H1 (cell line): ENCODE data around the gene DGKD. TPM values are rescaled to one million over a fixed set of nuclear protein-coding genes. Genes with fewer than 3 reads are reported as not detected.

Experiments used
- CTCF ChIA-PET: fragments of 300-600 bp; sonication (Branson Sonifier 250); formaldehyde crosslinking; loops from one replicate; lab custom pipeline; 2021; ENCODE audit not compliant: partially characterized antibody; lab: Charles Lee
- POLR2A ChIA-PET: fragments of 300-600 bp; sonication (Branson Sonifier 250); formaldehyde crosslinking; loops from one replicate; lab custom pipeline; 2021; ENCODE audit warnings: inconsistent platforms; ENCODE audit not compliant: partially characterized antibody; lab: Charles Lee
- DNase-seq, 2 experiments: peaks; one replicate each; pipeline versions ENCODE4 v3.0.0 to v3.0.0-alpha.2; 2010 to 2022; ENCODE audit warnings: low spot score in 2 of 2, low read depth in 1 of 2, mixed read lengths in 1 of 2
- FAIRE-seq: peaks from 2 replicates; lab custom pipeline; 2011; peaks lifted over from hg19 to GRCh38; lab: Jason Lieb, UNC
- H2AFZ ChIP-seq: 2 replicates; pipeline ENCODE4 v1.8.1; 2012; ENCODE audit warnings: low read length, inconsistent platforms
- H2AK5ac ChIP-seq: 2 replicates; pipeline ENCODE4 v1.6.1; 2013; ENCODE audit warnings: low read depth, low read length
- H2BK120ac ChIP-seq: replicated peaks from 2 replicates; pipeline ENCODE3; 2013; ENCODE audit warnings: low read depth, low read length, inconsistent platforms
- H2BK12ac ChIP-seq: 2 replicates; pipeline ENCODE4 v1.6.1; 2013; ENCODE audit warnings: low read depth, low read length
- H2BK15ac ChIP-seq: 2 replicates; pipeline ENCODE4 v1.6.1; 2013; ENCODE audit warnings: low read length
- H2BK20ac ChIP-seq: 2 replicates; pipeline ENCODE4 v1.6.1; 2013; ENCODE audit warnings: low read length
- H2BK5ac ChIP-seq: 2 replicates; pipeline ENCODE4 v1.6.1; 2013; ENCODE audit warnings: low read depth, low read length
- H3K14ac ChIP-seq: 2 replicates; pipeline ENCODE4 v1.6.1; 2013; ENCODE audit warnings: inconsistent platforms; ENCODE audit not compliant: insufficient read length
- H3K18ac ChIP-seq: 2 replicates; pipeline ENCODE4 v1.6.1; 2013; ENCODE audit warnings: low read length; ENCODE audit errors: extremely low read depth
- H3K23ac ChIP-seq: 2 replicates; pipeline ENCODE4 v1.6.1; 2013; ENCODE audit warnings: inconsistent platforms; ENCODE audit not compliant: insufficient read length
- H3K23me2 ChIP-seq: 2 replicates; pipeline ENCODE4 v1.6.1; 2013; ENCODE audit warnings: low read depth, low read length
- H3K27ac ChIP-seq: 2 replicates; pipeline ENCODE4 v1.6.1; 2011; ENCODE audit warnings: low read depth, low read length, inconsistent platforms
- H3K27me3 ChIP-seq, 4 experiments: replicated peaks in 1 of 4; 1 replicate in 1 of 4; 2 replicates in 3 of 4; pipeline versions ENCODE4 v1.6.1 to v1.8.1; 2011 to 2013; ENCODE audit warnings: low read length in 3 of 4, mild to moderate bottlenecking in 3 of 4, inconsistent platforms in 2 of 4, mixed read lengths in 2 of 4, moderate library complexity in 1 of 4; ENCODE audit not compliant: control insufficient read depth in 3 of 4, insufficient read depth in 3 of 4; ENCODE audit errors: extremely low read depth in 1 of 4
- H3K36me3 ChIP-seq, 4 experiments: 2 replicates each; pipeline versions ENCODE4 v1.6.1 to v1.8.1; 2011 to 2013; ENCODE audit warnings: mild to moderate bottlenecking in 4 of 4, low read length in 3 of 4, moderate library complexity in 2 of 4, control low read depth in 1 of 4, inconsistent platforms in 1 of 4; ENCODE audit not compliant: insufficient read depth in 4 of 4, control insufficient read depth in 2 of 4
- H3K4ac ChIP-seq: replicated peaks from 2 replicates; pipeline ENCODE3; 2013; ENCODE audit warnings: low read length, low read depth, mixed read lengths, inconsistent platforms; ENCODE audit not compliant: insufficient read length
- H3K4me1 ChIP-seq, 4 experiments: replicated peaks in 1 of 4; 1 replicate in 1 of 4; 2 replicates in 3 of 4; pipeline versions ENCODE4 v1.6.1 to v1.8.1; 2011 to 2013; ENCODE audit warnings: low read length in 3 of 4, inconsistent platforms in 2 of 4, mixed read lengths in 1 of 4; ENCODE audit not compliant: insufficient read depth in 4 of 4, control insufficient read depth in 3 of 4
- H3K4me2 ChIP-seq, 2 experiments: 2 replicates each; pipeline versions ENCODE4 v1.6.1 to v1.8.1; 2011 to 2013; ENCODE audit warnings: low read depth in 2 of 2, low read length in 2 of 2, control low read depth in 1 of 2, inconsistent platforms in 1 of 2, mild to moderate bottlenecking in 1 of 2; ENCODE audit not compliant: insufficient read depth in 1 of 2
- H3K4me3 ChIP-seq, 4 experiments: fragments of 200-600, 300-600 bp in 1 of 4; sonication (generic), shearing (Covaris generic), sonication (Bioruptor Twin) in 1 of 4; 2 replicates each; pipeline versions ENCODE4 v1.5.1 to v1.8.1; 2011 to 2016; ENCODE audit warnings: low read length in 4 of 4, low read depth in 3 of 4, control low read depth in 2 of 4, inconsistent platforms in 2 of 4, mild to moderate bottlenecking in 2 of 4, mixed read lengths in 1 of 4, moderate library complexity in 1 of 4; ENCODE audit not compliant: insufficient read depth in 2 of 4; ENCODE audit errors: extremely low read depth in 1 of 4
- H3K56ac ChIP-seq: replicated peaks from 2 replicates; pipeline ENCODE3; 2013; ENCODE audit warnings: low read depth, mild to moderate bottlenecking, mixed read lengths, low read length, inconsistent platforms; ENCODE audit not compliant: insufficient read length
- H3K79me1 ChIP-seq: 2 replicates; pipeline ENCODE4 v1.6.1; 2013; ENCODE audit warnings: low read depth, low read length, control low read depth
- H3K79me2 ChIP-seq, 2 experiments: 2 replicates each; pipeline versions ENCODE4 v1.6.1 to v1.8.1; 2012 to 2013; ENCODE audit warnings: low read length in 2 of 2, mild to moderate bottlenecking in 2 of 2, inconsistent platforms in 1 of 2; ENCODE audit not compliant: insufficient read depth in 2 of 2, control insufficient read depth in 1 of 2
- H3K9ac ChIP-seq, 4 experiments: replicated peaks in 1 of 4; 1 replicate in 1 of 4; 2 replicates in 3 of 4; pipeline versions ENCODE4 v1.6.1 to v1.8.1; 2011 to 2013; ENCODE audit warnings: low read depth in 3 of 4, low read length in 3 of 4, control low read depth in 2 of 4, mild to moderate bottlenecking in 2 of 4, moderate library complexity in 2 of 4, inconsistent platforms in 1 of 4; ENCODE audit errors: extremely low read depth in 1 of 4
- H3K9me3 ChIP-seq, 2 experiments: 2 replicates each; pipeline versions ENCODE4 v1.6.1 to v1.8.1; 2012 to 2013; ENCODE audit warnings: mild to moderate bottlenecking in 2 of 2, moderate library complexity in 2 of 2, control low read depth in 1 of 2, inconsistent platforms in 1 of 2, low read depth in 1 of 2, low read length in 1 of 2, mixed read lengths in 1 of 2; ENCODE audit not compliant: insufficient read depth in 2 of 2
- H4K20me1 ChIP-seq, 2 experiments: replicated peaks in 1 of 2; 2 replicates each; pipeline versions ENCODE3 to v1.8.1; 2011 to 2013; ENCODE audit warnings: inconsistent platforms in 2 of 2, low read length in 2 of 2, mild to moderate bottlenecking in 1 of 2; ENCODE audit not compliant: insufficient read depth in 2 of 2, control insufficient read depth in 1 of 2
- H4K5ac ChIP-seq: 2 replicates; pipeline ENCODE4 v1.6.1; 2013; ENCODE audit warnings: low read length, low read depth, mixed read lengths, inconsistent platforms; ENCODE audit not compliant: insufficient read length
- H4K8ac ChIP-seq: 2 replicates; pipeline ENCODE4 v1.8.0; 2013; ENCODE audit warnings: mild to moderate bottlenecking, moderate library complexity, low read length, inconsistent platforms; ENCODE audit not compliant: insufficient read depth; ENCODE audit errors: extremely low read depth
- H4K91ac ChIP-seq: replicated peaks from 2 replicates; pipeline ENCODE3; 2013; ENCODE audit warnings: low read length, mixed read lengths, inconsistent platforms; ENCODE audit not compliant: insufficient read length
- CTBP2 ChIP-seq: IDR thresholded peaks from 2 replicates; pipeline ENCODE4 v1.7.0; 2011; ENCODE audit warnings: borderline replicate concordance, mild to moderate bottlenecking, moderate library complexity, mixed read lengths, low read length; ENCODE audit not compliant: insufficient read depth, insufficient read length
- EGR1 ChIP-seq: IDR thresholded peaks from 2 replicates; pipeline ENCODE4 v1.6.1; 2011; ENCODE audit warnings: low read depth, low read length, borderline replicate concordance
- HDAC6 ChIP-seq: IDR thresholded peaks from one replicate; pipeline ENCODE4 v1.7.1; 2012; ENCODE audit warnings: low read depth, mild to moderate bottlenecking, inconsistent platforms, low read length, moderate library complexity
- PHF8 ChIP-seq: fragments of 200-600 bp; sonication (generic); conservative IDR thresholded peaks from 2 replicates; pipeline ENCODE4 v1.7.1; 2012; ENCODE audit warnings: low read depth, mild to moderate bottlenecking, inconsistent platforms, low read length, moderate library complexity
- WGBS, 2 experiments: shearing (Covaris generic) in 1 of 2; methylation state at CpG; one replicate each; pipeline versions ENCODE4 v1.1.6 to v1.1.7; 2013 to 2015; ENCODE audit warnings: low lambda C conversion rate in 2 of 2, mixed read lengths in 2 of 2, inconsistent platforms in 1 of 2, low coverage in 1 of 2, missing lambda C conversion rate in 1 of 2; ENCODE audit not compliant: insufficient replicate concordance in 2 of 2, insufficient coverage in 1 of 2, insufficient read length in 1 of 2; ENCODE audit errors: extremely low coverage in 1 of 2, missing lambda C conversion rate in 1 of 2; 5-methylcytosine and 5-hydroxymethylcytosine counted together
- polyA plus RNA-seq, 7 experiments: library from polyadenylated mRNA; depleted of rRNA in 3 of 7; stranded (reverse) in 5 of 7; unstranded in 2 of 7; fragments of >200 nt in 5 of 7; fragments of 200-250 nt in 2 of 7; gene quantifications; 1 replicate in 5 of 7; 2 replicates in 1 of 7; 4 replicates in 1 of 7; pipeline versions ENCODE4 v1.2.1 to v1.2.3, GENCODE V29; 2011 to 2013; ENCODE audit warnings: missing spikeins in 2 of 7, mixed read lengths in 2 of 7
- total RNA-seq: library from RNA; stranded (reverse); fragmentation: NEBNext Ultra II Directional; extraction: Animal tissue kit (Norgen Biotek cat#: 25700); gene quantifications from 2 replicates; pipeline ENCODE4 v1.2.1, GENCODE V29; 2021

The DGKD gene
- total and polyA plus RNA-seq, 2 of the 8 experiments (the other 6 are each of a cell fraction or from before 2014, with no cell fraction given), result 7.7 to 30.9 TPM

- WGBS, 2 experiments, result 87% methylated on average over 5 of the region's 5 CpGs; no CpG with 5 or more reads in 1 of the 2 experiments
- Histone ChIP-seq H2BK5ac (no peak overlapping the region), H2AFZ (no peak overlapping the region), H2AK5ac (no peak overlapping the region), H4K5ac (no peak overlapping the region), H3K4me1 (no peaks in the 10 kb centered on the region), H2BK12ac (no peak overlapping the region), H3K18ac (no peak overlapping the region), H4K8ac (no peak overlapping the region), H3K4me3 (no peak overlapping the region), H3K14ac (no peak overlapping the region), H2BK120ac (no peak overlapping the region), H3K56ac (no peak overlapping the region), H3K79me2 (no peaks in the 10 kb centered on the region), H3K27me3 (no peaks in the 10 kb centered on the region), H3K36me3 (peaks cover 0 to 16% (median 3%) of the 10 kb centered on the region in 4 experiments; a peak in 4 of 8 replicates), H3K4ac (no peak overlapping the region), H3K9ac (no peak overlapping the region), H3K23me2 (no peaks in the 10 kb centered on the region), H2BK20ac (no peak overlapping the region), H4K20me1 (no peaks in the 10 kb centered on the region), H3K9me3 (peaks cover 3 to 7% of the 10 kb centered on the region in 2 experiments), H2BK15ac (no peak overlapping the region), H3K4me2 (no peak overlapping the region), H3K27ac (no peak overlapping the region), H3K23ac (no peak overlapping the region), H3K79me1 (no peaks in the 10 kb centered on the region), H4K91ac (no peak overlapping the region)
- no peak for FAIRE-seq
- ChIA-PET CTCF (interaction anchor here (0.6 to 1.7 kb wide), 3 partner anchors 229 to 350 kb away, joined by 3 to 6 read pairs (median 4); no protein-coding TSS in a partner anchor), POLR2A (no interaction called here)
- DNase-seq, result no peak
- no peak for TF ChIP-seq HDAC6
- no peak for TF ChIP-seq CTBP2
- no peak for TF ChIP-seq EGR1
- no peak for TF ChIP-seq PHF8
These were observed 128.3 kb downstream of the DGKD start for GRCh38 chr2:233482616-233483015.
